Measurements from ENCODE around the gene ZSWIM3. TPM values are rescaled to one million over a fixed set of nuclear protein-coding genes. Genes with fewer than 3 reads are reported as not detected.

Gene ZSWIM3
- total and polyA plus RNA-seq, 2 of the 13 experiments (the other 11 are each of a cell fraction or from before 2014, with no cell fraction given): 5.2 to 5.8 TPM

GRCh38 chr20:45863543-45864470 is 6.4 kb downstream of the ZSWIM3 start:
- no TSS peak for BruUV-seq (replicated peaks)
- Histone ChIP-seq H3K27me3 (ENCODE audit: control insufficient read depth in 1 of 2, insufficient read depth in 2 of 2, low read length in 2 of 2) (no peaks in the 10 kb centered on the region), H4K20me1 (ENCODE audit: insufficient read depth, low read length) (no peaks in the 10 kb centered on the region), H3K36me3 (replicated peaks in 1 of 2; ENCODE audit: control insufficient read depth in 1 of 2, insufficient read depth in 2 of 2, low read length in 2 of 2) (no peaks in the 10 kb centered on the region), H3K4me2 (ENCODE audit: low read depth, low read length) (peak overlapping the region; percentile 57), H3K9ac (ENCODE audit: insufficient read depth, low read depth, low read length) (no peak overlapping the region), H3K9me3 (ENCODE audit: low read length) (no peaks in the 10 kb centered on the region), H3K79me2 (ENCODE audit: insufficient read depth, low read length) (no peaks in the 10 kb centered on the region), H3K27ac (ENCODE audit: extremely low read length, insufficient read depth, low read length) (peak overlapping the region; percentile 63), H3K4me3 (replicated peaks in 1 of 3; ENCODE audit: insufficient read depth in 1 of 3, low read depth in 2 of 3, low read length in 3 of 3) (0 out of 6 replicates have a peak overlapping the region, but pooled peaks of 1 of the 3 experiments have one; percentile 8), H3K4me1 (ENCODE audit: insufficient read depth, low read length) (peaks cover 92% of the 10 kb centered on the region), H2AFZ (ENCODE audit: low read length) (no peak overlapping the region)
- ATAC-seq: peak; percentile 98
- intact Hi-C loops (cut with micrococcal nuclease; ENCODE audit: unreplicated experiment) (no loop called here), in situ Hi-C loops (cut with HindIII; ENCODE audit: extremely low pct_ligation_motif_present, low pct_unique_long_range_greater_than_20kb) (no loop called here)
- DNase-seq (ENCODE audit: low spot score): peak; percentile 97
- FAIRE-seq: peak; percentile 85
- CTCF ChIA-PET (ENCODE audit: low intra/inter-chr PET ratio, low total read pairs): no interaction called here
- WGBS (ENCODE audit: low lambda C conversion rate): 17% methylated on average over 7 of the region's 7 CpGs
- POLR2A ChIA-PET: interaction anchor here (0.7 to 5.8 kb wide), 22 partner anchors 9 to 107 kb away, joined by 3 to 53 read pairs (median 4); partner anchors contain the start of genes CTSA, DNTTIP1, NEURL2 and PCIF1
- TF ChIP-seq GLI4 (CRISPR knock-in tag; IDR thresholded peaks at IDR 0.05; ENCODE audit: borderline replicate concordance) (no peak), SIN3B (IDR thresholded peaks at IDR 0.05; ENCODE audit: low read length) (no peak), ZNF773 (CRISPR knock-in tag; IDR thresholded peaks at IDR 0.05; ENCODE audit: borderline replicate concordance) (no peak), TBX3 (IDR thresholded peaks at IDR 0.05; ENCODE audit: borderline replicate concordance) (peak; percentile 48; the same call in 1 of the 2 replicates), RELA (CRISPR knock-in tag; IDR thresholded peaks at IDR 0.05) (0 out of 2 replicates have a peak, but pooled peaks have one; percentile 71), HIC2 (CRISPR knock-in tag; IDR thresholded peaks at IDR 0.05; ENCODE audit: low read depth) (no peak), SRF (IDR thresholded peaks at IDR 0.05; ENCODE audit: low read depth, low read length) (no peak), NONO (IDR thresholded peaks at IDR 0.05) (no peak), NONO (CRISPR knock-in tag; conservative IDR thresholded peaks at IDR 0.05) (no peak; the same call in 1 of the 2 replicates), RORA (CRISPR knock-in tag; IDR thresholded peaks at IDR 0.05) (no peak), ZNF362 (CRISPR knock-in tag; IDR thresholded peaks at IDR 0.05; ENCODE audit: borderline replicate concordance) (no peak), ZNF572 (CRISPR knock-in tag; IDR thresholded peaks at IDR 0.05) (no peak), ZNF543 (CRISPR knock-in tag; IDR thresholded peaks at IDR 0.05) (no peak), ZNF564 (CRISPR knock-in tag; IDR thresholded peaks at IDR 0.05) (no peak), MTERF4 (CRISPR knock-in tag; IDR thresholded peaks at IDR 0.05) (no peak), ARID3A (IDR thresholded peaks at IDR 0.05; ENCODE audit: low read depth, low read length) (no peak; the same call in 1 of the 2 replicates), MXD3 (CRISPR knock-in tag; IDR thresholded peaks at IDR 0.05) (no peak), SMAD3 (CRISPR knock-in tag; IDR thresholded peaks at IDR 0.05) (peak; percentile 57; the same call in 1 of the 2 replicates)

Measured in HepG2 (cell line).